22Rv1 (cell line): ENCODE measurements around the gene STXBP5.

ENCODE experiments used
- H3K27ac ChIP-seq: fragments of 450-650 bp; 2 replicates; pipeline ENCODE4 v1.5.1; 2017
- CTCF ChIP-seq: fragments of 450-650 bp; IDR thresholded peaks from 2 replicates; pipeline ENCODE4 v1.5.1; 2017; ENCODE audit warnings: mild to moderate bottlenecking
- ZFX ChIP-seq: fragments of 450-650 bp; IDR thresholded peaks from 2 replicates; pipeline ENCODE4 v1.6.1; 2017; ENCODE audit warnings: antibody characterized with exemption, borderline replicate concordance

STXBP5 gene

DNA sequence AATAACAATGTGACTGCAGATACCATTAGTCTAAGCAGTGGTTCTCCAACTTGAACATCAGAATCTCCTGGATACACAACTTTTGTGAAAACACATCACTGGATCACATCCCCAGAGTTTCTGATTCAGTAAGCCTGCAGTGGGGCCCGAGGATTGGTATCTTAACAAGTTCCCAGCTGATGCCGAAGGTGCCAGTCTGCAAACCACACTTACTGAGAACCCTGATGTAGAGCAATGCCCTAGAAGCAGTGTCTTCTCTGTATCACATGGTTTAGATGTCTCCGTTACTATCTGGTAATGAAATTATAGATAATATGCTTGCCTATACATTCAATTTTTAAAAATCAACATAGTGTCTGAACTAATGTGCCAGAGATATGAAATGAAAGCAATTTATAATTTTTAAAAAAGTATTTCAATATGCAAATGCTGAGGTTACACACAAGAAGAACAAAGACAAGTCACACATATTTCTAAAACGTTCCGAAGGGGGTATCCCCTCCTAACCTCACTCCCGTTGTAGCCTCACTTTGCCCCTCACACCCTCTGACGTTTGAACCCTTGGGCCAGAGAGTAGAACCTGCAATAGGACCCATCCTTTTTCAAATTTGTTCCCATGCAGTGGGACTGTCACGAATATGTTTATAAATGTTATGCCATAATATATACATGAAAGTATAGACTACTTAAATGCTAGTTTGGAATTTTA is 188.9 kb downstream of the STXBP5 start:
- TF ChIP-seq CTCF (no peak), ZFX (no peak)
- no peak overlapping the region for H3K27ac ChIP-seq

DNA sequence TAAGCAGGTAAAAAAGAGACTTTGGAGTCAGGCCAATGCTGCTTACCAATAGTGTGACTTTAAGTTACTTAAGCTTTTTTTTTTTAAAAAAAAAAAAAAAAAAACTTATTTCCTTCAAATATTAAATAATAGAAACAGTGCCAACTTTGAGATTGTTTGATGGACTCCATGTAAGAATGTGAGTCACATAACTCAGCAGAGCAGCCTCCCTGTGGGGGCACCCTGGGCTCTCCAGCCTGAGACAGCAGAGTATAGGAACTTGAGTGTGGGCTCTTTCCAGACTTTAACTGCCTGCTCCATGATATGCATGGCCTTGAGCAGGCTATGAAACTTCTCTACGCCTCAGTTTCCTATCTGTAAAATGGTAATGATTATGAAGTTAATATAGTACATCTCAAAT is 190.9 kb downstream of the STXBP5 start:
- no peak for TF ChIP-seq CTCF
- TF ChIP-seq ZFX = no peak
- no peak overlapping the region for H3K27ac ChIP-seq

GRCh38 chr6:147397306-147397705 is 193.1 kb downstream of the STXBP5 start:
- TF ChIP-seq ZFX (no peak), CTCF (no peak)
- no peak overlapping the region for H3K27ac ChIP-seq

DNA sequence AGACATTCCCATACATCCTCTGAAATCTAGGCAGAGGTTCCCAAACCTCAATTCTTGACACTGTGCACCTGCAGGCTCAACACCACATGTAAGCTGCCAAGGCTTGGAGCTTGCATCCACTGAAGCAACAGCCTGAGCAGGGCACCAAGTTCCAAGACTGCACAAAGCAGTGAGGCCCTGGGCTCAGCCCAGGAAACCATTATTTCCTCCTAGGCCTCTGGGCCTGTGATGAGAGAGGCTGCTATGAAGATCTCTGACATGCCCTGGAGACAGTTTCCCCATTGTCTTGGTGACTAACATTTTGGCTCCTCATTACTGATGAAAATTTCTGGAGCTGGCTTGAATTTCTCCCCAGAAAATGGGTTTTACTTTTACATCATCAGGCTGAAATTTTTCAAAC is 196.8 kb downstream of the STXBP5 start:
- no peak for TF ChIP-seq CTCF
- TF ChIP-seq ZFX = no peak
- H3K27ac ChIP-seq = no peak overlapping the region

GRCh38 chr6:147401779-147402178 is 197.6 kb downstream of the STXBP5 start:
- H3K27ac ChIP-seq = no peak overlapping the region
- TF ChIP-seq ZFX (no peak), CTCF (no peak)

DNA sequence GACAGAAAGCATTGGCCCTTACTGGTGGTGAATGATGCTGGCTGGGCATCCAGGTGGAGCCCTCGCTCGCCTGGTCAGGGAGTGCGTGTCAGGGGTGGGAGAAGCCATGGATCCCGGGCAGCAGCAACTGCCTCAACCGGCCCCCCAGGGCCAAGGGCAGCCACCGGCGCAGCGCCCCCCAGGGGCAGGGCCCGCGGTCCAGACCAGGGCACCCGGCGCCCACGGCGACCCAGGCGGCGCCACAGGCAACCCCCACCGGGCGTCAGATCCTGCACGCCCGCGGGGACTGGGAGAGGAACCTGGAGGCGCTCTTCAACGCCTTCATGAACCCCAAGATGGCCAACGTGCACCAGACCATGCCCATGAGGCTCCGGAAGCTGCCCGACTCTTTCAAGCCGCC is 202.6 kb downstream of the STXBP5 start:
- no peak overlapping the region for H3K27ac ChIP-seq
- no peak for TF ChIP-seq CTCF
- no peak for TF ChIP-seq ZFX

DNA sequence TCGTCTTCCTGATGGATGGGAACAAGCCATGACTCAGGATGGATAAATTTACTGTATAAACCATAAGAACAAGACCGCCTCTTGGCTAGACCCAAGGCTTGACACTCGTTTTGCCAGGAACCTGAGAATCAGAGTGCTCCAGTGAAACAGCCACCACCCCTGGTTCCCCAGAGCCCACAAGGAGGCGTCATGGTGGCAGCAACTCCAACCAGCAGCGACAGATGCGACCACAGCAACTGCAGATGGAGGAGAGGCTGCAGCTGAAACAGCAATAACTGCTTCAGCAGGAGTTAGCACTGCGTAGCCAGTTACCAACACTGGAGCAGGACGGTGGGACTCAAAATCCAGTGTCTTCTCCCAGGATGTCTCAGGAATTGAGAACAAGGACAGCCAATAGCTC is 203.4 kb downstream of the STXBP5 start:
- TF ChIP-seq ZFX = no peak
- no peak for TF ChIP-seq CTCF
- no peak overlapping the region for H3K27ac ChIP-seq
